H1 (cell line): ENCODE measurements around the gene BSN. TPM values are rescaled to one million over a fixed set of nuclear protein-coding genes. Genes with fewer than 3 reads are reported as not detected.

Experiments used
- polyA plus RNA-seq, 7 experiments: library from polyadenylated mRNA; depleted of rRNA in 3 of 7; stranded (reverse) in 5 of 7; unstranded in 2 of 7; fragments of >200 nt in 5 of 7; fragments of 200-250 nt in 2 of 7; gene quantifications; 1 replicate in 5 of 7; 2 replicates in 1 of 7; 4 replicates in 1 of 7; pipeline versions ENCODE4 v1.2.1 to v1.2.3, GENCODE V29; 2011 to 2013; ENCODE audit warnings: missing spikeins in 2 of 7, mixed read lengths in 2 of 7
- total RNA-seq: library from RNA; stranded (reverse); fragmentation: NEBNext Ultra II Directional; extraction: Animal tissue kit (Norgen Biotek cat#: 25700); gene quantifications from 2 replicates; pipeline ENCODE4 v1.2.1, GENCODE V29; 2021
- TF ChIP-seq, protein P1 (sequence below): fragments of 300-600 bp; sonication (generic); IDR thresholded peaks from 2 replicates; pipeline ENCODE4 v1.7.1; 2012; ENCODE audit warnings: low read length, moderate library complexity, mild to moderate bottlenecking, inconsistent platforms; ENCODE audit not compliant: insufficient replicate concordance
- TF ChIP-seq, protein P2 (sequence below): IDR thresholded peaks from 2 replicates; pipeline ENCODE4 v1.6.1; 2012; ENCODE audit warnings: inconsistent platforms

BSN gene
- total and polyA plus RNA-seq, 2 of the 8 experiments (the other 6 are each of a cell fraction or from before 2014, with no cell fraction given) = 0.60 to 3.0 TPM

DNA sequence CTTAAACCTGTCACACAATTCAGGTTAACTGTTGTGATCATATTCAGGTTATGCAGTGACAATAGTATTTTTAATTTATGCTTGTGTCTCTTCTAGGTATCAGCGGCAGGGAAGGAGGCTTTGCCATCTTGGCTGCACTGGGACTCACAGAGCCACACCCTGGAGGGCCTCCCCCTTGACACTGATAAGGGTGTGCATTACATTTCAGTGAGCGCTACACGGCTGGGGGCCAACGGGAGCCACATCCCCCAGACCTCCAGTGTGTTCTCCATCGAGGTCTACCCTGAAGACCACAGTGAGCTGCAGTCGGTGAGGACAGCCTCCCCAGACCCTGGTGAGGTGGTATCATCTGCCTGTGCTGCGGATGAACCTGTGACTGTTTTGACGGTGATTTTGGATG is 23.6 kb upstream of the BSN start (continued):
- TF ChIP-seq, protein P1, sequence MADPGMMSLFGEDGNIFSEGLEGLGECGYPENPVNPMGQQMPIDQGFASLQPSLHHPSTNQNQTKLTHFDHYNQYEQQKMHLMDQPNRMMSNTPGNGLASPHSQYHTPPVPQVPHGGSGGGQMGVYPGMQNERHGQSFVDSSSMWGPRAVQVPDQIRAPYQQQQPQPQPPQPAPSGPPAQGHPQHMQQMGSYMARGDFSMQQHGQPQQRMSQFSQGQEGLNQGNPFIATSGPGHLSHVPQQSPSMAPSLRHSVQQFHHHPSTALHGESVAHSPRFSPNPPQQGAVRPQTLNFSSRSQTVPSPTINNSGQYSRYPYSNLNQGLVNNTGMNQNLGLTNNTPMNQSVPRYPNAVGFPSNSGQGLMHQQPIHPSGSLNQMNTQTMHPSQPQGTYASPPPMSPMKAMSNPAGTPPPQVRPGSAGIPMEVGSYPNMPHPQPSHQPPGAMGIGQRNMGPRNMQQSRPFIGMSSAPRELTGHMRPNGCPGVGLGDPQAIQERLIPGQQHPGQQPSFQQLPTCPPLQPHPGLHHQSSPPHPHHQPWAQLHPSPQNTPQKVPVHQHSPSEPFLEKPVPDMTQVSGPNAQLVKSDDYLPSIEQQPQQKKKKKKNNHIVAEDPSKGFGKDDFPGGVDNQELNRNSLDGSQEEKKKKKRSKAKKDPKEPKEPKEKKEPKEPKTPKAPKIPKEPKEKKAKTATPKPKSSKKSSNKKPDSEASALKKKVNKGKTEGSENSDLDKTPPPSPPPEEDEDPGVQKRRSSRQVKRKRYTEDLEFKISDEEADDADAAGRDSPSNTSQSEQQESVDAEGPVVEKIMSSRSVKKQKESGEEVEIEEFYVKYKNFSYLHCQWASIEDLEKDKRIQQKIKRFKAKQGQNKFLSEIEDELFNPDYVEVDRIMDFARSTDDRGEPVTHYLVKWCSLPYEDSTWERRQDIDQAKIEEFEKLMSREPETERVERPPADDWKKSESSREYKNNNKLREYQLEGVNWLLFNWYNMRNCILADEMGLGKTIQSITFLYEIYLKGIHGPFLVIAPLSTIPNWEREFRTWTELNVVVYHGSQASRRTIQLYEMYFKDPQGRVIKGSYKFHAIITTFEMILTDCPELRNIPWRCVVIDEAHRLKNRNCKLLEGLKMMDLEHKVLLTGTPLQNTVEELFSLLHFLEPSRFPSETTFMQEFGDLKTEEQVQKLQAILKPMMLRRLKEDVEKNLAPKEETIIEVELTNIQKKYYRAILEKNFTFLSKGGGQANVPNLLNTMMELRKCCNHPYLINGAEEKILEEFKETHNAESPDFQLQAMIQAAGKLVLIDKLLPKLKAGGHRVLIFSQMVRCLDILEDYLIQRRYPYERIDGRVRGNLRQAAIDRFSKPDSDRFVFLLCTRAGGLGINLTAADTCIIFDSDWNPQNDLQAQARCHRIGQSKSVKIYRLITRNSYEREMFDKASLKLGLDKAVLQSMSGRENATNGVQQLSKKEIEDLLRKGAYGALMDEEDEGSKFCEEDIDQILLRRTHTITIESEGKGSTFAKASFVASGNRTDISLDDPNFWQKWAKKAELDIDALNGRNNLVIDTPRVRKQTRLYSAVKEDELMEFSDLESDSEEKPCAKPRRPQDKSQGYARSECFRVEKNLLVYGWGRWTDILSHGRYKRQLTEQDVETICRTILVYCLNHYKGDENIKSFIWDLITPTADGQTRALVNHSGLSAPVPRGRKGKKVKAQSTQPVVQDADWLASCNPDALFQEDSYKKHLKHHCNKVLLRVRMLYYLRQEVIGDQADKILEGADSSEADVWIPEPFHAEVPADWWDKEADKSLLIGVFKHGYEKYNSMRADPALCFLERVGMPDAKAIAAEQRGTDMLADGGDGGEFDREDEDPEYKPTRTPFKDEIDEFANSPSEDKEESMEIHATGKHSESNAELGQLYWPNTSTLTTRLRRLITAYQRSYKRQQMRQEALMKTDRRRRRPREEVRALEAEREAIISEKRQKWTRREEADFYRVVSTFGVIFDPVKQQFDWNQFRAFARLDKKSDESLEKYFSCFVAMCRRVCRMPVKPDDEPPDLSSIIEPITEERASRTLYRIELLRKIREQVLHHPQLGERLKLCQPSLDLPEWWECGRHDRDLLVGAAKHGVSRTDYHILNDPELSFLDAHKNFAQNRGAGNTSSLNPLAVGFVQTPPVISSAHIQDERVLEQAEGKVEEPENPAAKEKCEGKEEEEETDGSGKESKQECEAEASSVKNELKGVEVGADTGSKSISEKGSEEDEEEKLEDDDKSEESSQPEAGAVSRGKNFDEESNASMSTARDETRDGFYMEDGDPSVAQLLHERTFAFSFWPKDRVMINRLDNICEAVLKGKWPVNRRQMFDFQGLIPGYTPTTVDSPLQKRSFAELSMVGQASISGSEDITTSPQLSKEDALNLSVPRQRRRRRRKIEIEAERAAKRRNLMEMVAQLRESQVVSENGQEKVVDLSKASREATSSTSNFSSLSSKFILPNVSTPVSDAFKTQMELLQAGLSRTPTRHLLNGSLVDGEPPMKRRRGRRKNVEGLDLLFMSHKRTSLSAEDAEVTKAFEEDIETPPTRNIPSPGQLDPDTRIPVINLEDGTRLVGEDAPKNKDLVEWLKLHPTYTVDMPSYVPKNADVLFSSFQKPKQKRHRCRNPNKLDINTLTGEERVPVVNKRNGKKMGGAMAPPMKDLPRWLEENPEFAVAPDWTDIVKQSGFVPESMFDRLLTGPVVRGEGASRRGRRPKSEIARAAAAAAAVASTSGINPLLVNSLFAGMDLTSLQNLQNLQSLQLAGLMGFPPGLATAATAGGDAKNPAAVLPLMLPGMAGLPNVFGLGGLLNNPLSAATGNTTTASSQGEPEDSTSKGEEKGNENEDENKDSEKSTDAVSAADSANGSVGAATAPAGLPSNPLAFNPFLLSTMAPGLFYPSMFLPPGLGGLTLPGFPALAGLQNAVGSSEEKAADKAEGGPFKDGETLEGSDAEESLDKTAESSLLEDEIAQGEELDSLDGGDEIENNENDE = no peak
- TF ChIP-seq, protein P2, sequence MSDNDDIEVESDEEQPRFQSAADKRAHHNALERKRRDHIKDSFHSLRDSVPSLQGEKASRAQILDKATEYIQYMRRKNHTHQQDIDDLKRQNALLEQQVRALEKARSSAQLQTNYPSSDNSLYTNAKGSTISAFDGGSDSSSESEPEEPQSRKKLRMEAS = no peak
